GM03348 (cell line): ENCODE measurements around the gene CHTF8.

ENCODE experiments used
- DNase-seq: peaks from one replicate; pipeline ENCODE4 v3.0.0; 2012; ENCODE audit warnings: low spot score

The CHTF8 gene

DNA sequence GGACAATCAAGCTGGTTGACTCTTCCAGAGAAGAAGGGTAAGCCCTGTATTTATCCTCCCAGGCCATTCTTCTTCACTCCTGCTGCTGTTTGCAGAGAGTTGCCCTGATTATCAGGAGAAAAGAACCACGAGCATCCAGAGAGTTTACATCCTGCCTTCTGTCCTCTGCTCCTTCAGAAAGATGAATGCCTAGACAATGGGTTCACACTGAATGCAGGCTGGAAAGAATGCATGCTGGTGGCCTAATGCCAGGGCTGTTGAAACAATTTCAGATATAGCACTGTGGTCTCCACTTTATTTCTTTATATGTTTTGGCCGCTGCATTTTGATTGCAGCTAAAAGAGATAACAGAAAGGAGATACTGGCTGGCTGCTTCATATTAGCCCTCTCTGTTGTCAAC lies 48.1 kb downstream of the CHTF8 start:
- peak; percentile 61 for DNase-seq

DNA sequence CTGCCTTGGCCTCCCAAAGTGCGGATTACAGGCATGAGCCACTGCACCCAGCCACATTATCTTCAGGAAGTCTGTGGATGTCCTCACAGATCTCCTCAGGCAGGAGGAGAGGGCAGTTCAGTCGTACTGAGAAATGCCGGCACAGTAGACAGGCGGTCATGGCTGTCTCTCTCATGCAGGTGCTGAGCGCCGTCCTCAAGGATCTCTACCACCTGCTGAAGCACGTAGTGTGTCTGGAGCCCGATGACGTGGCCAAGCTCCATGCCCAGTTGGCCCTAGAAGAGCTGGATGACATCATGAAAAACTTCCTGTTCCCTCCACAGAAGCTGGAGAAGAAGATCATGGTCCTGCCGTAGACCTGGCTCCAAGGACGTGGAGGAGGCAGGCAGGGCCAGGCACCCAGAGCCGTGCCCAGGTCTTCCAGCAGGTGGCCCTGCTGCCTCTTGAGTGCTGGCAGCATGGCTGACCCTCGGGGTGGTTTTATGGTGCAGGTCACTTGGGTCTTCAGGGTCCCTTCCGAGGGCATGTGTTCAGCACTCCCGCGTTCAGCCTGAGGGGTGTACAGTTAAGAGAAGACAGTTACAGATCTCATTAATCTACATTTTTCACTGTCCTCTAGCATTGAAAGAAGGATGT lies 49.0 kb downstream of the CHTF8 start:
- DNase-seq: no peak

DNA sequence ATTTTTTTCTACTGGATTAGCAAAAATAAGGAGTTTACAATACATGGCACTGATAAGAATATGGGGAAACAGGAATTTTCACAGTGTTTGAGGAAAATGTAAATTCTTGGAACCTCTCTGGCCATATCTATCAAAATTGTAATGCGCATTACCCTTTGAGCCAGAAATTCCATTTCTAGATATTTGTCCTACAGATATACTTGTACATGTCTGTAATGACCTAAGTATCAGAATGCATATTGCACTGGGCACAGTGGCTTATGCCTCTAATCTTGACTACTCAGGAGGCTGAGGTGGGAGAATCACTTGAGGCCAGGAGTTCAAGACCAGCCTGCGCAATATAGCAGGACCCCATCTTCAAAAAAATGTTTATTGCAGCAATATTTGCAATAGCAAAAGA lies 52.7 kb downstream of the CHTF8 start:
- no peak for DNase-seq

GRCh38 chr16:69078073-69078472 lies 54.3 kb downstream of the CHTF8 start:
- no peak for DNase-seq

GRCh38 chr16:69077251-69077650 lies 55.1 kb downstream of the CHTF8 start:
- no peak for DNase-seq

GRCh38 chr16:69073181-69073702 lies 59.1 kb downstream of the CHTF8 start:
- peak; percentile 79 for DNase-seq

- DNase-seq: no peak
Measured at GRCh38 chr16:69072640-69072974, 59.8 kb downstream of the CHTF8 start.

GRCh38 chr16:69071036-69071435 lies 61.4 kb downstream of the CHTF8 start:
- no peak for DNase-seq

- DNase-seq: no peak
Measured at GRCh38 chr16:69069504-69069903, 62.9 kb downstream of the CHTF8 start.
